ENCODE results near the gene MRPL53. TPM values are rescaled to one million over a fixed set of nuclear protein-coding genes. Genes with fewer than 3 reads are reported as not detected.

The MRPL53 gene
- total and polyA plus RNA-seq, 2 of the 13 experiments (the other 11 are each of a cell fraction or from before 2014, with no cell fraction given): 34.3 to 51.9 TPM

DNA sequence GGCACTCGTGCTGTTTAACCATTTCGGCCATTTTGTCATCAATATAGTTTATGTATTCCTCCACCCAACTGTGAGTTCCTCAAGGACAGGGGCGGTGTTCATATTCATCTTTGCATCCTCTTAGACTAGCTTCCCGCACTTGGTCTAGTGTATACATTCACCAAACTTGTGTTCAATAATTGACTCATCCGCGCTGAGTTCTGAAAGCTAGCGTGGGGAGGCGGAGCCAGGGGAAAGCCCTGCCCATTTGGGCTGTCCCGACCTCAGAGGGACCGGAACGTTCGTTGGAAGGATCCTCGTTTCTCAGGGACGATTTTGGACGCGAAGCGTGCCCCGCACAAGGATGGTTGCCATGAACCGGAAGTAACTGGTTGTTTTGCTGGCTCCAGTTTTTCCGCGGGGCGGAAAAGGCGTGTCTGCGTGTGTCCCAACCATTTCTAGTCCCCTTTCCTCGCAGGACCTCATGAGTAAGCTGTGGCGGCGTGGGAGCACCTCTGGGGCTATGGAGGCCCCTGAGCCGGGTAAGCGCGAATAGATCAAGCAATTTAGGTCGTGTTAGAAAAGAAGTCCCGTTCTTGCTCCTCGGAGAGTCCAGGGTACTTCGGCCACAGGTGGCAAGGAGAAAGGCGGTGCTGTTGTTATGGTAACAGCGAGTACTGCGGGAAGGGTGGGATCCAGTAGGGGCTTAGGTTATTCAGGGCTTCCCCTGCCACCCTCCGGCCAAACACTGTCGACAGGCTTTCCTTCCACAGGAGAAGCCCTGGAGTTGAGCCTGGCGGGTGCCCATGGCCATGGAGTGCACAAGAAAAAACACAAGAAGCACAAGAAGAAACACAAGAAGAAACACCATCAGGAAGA, 17.6 kb downstream of the MRPL53 start, which contains the start of gene INO80B (continued):
- TF ChIP-seq, protein P1, sequence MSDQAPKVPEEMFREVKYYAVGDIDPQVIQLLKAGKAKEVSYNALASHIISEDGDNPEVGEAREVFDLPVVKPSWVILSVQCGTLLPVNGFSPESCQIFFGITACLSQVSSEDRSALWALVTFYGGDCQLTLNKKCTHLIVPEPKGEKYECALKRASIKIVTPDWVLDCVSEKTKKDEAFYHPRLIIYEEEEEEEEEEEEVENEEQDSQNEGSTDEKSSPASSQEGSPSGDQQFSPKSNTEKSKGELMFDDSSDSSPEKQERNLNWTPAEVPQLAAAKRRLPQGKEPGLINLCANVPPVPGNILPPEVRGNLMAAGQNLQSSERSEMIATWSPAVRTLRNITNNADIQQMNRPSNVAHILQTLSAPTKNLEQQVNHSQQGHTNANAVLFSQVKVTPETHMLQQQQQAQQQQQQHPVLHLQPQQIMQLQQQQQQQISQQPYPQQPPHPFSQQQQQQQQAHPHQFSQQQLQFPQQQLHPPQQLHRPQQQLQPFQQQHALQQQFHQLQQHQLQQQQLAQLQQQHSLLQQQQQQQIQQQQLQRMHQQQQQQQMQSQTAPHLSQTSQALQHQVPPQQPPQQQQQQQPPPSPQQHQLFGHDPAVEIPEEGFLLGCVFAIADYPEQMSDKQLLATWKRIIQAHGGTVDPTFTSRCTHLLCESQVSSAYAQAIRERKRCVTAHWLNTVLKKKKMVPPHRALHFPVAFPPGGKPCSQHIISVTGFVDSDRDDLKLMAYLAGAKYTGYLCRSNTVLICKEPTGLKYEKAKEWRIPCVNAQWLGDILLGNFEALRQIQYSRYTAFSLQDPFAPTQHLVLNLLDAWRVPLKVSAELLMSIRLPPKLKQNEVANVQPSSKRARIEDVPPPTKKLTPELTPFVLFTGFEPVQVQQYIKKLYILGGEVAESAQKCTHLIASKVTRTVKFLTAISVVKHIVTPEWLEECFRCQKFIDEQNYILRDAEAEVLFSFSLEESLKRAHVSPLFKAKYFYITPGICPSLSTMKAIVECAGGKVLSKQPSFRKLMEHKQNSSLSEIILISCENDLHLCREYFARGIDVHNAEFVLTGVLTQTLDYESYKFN (CRISPR knock-in tag; conservative IDR thresholded peaks at IDR 0.05): peak; percentile 71
- TF ChIP-seq IKZF1 (IDR thresholded peaks at IDR 0.05) (no peak), ZNF724P (CRISPR knock-in tag; IDR thresholded peaks at IDR 0.05; ENCODE audit: borderline replicate concordance) (peak; percentile 92), ELF4 (CRISPR knock-in tag; IDR thresholded peaks at IDR 0.05; ENCODE audit: borderline replicate concordance) (peak; percentile 96), ZNF317 (CRISPR knock-in tag; IDR thresholded peaks at IDR 0.05) (peak; percentile 76), LCORL (IDR thresholded peaks at IDR 0.05) (peak; percentile 78; the same call in 1 of the 2 replicates), LCORL (CRISPR knock-in tag; IDR thresholded peaks at IDR 0.05) (peak; percentile 97), ZNF292 (CRISPR knock-in tag; IDR thresholded peaks at IDR 0.05; ENCODE audit: borderline replicate concordance, low read depth) (no peak), CBX2 (IDR thresholded peaks at IDR 0.05; ENCODE audit: low read depth, low read length) (no peak; the same call in 1 of the 2 replicates), CBX2 (CRISPR knock-in tag; IDR thresholded peaks at IDR 0.05; ENCODE audit: low read depth) (no peak), JUNB (CRISPR knock-in tag; IDR thresholded peaks at IDR 0.05; ENCODE audit: borderline replicate concordance) (no peak), HNRNPLL (IDR thresholded peaks at IDR 0.05; ENCODE audit: low read depth, low read length, poor library complexity, severe bottlenecking) (peak; percentile 96), ZNF550 (CRISPR knock-in tag; IDR thresholded peaks at IDR 0.05; ENCODE audit: borderline replicate concordance) (0 out of 2 replicates have a peak, but pooled peaks have one; percentile 76)
- TF ChIP-seq, protein P2, sequence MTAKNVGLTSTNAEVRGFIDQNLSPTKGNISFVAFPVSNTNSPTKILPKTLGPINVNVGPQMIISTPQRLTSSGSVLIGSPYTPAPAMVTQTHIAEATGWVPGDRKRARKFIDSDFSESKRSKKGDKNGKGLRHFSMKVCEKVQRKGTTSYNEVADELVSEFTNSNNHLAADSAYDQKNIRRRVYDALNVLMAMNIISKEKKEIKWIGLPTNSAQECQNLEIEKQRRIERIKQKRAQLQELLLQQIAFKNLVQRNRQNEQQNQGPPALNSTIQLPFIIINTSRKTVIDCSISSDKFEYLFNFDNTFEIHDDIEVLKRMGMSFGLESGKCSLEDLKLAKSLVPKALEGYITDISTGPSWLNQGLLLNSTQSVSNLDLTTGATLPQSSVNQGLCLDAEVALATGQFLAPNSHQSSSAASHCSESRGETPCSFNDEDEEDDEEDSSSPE (CRISPR knock-in tag; IDR thresholded peaks at IDR 0.05): peak; percentile 74
- TF ChIP-seq, protein P3, sequence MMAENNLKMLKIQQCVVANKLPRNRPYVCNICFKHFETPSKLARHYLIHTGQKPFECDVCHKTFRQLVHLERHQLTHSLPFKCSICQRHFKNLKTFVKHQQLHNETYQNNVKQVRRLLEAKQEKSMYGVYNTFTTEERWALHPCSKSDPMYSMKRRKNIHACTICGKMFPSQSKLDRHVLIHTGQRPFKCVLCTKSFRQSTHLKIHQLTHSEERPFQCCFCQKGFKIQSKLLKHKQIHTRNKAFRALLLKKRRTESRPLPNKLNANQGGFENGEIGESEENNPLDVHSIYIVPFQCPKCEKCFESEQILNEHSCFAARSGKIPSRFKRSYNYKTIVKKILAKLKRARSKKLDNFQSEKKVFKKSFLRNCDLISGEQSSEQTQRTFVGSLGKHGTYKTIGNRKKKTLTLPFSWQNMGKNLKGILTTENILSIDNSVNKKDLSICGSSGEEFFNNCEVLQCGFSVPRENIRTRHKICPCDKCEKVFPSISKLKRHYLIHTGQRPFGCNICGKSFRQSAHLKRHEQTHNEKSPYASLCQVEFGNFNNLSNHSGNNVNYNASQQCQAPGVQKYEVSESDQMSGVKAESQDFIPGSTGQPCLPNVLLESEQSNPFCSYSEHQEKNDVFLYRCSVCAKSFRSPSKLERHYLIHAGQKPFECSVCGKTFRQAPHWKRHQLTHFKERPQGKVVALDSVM (CRISPR knock-in tag; IDR thresholded peaks at IDR 0.05): peak; percentile 68
- TF ChIP-seq, protein P4, sequence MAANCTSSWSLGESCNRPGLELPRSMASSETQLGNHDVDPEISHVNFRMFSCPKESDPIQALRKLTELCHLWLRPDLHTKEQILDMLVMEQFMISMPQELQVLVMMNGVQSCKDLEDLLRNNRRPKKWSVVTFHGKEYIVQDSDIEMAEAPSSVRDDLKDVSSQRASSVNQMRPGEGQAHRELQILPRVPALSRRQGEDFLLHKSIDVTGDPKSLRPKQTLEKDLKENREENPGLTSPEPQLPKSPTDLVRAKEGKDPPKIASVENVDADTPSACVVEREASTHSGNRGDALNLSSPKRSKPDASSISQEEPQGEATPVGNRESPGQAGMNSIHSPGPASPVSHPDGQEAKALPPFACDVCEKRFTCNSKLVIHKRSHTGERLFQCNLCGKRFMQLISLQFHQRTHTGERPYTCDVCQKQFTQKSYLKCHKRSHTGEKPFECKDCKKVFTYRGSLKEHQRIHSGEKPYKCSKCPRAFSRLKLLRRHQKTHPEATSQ (CRISPR knock-in tag; IDR thresholded peaks at IDR 0.05; ENCODE audit: borderline replicate concordance): peak; percentile 28; the same call in 1 of the 2 replicates

Data from HepG2 (cell line).